H1 (cell line): Measurements from ENCODE around the gene GADD45B. TPM values are rescaled to one million over a fixed set of nuclear protein-coding genes. Genes with fewer than 3 reads are reported as not detected.

Source experiments
- CTCF ChIA-PET: fragments of 300-600 bp; sonication (Branson Sonifier 250); formaldehyde crosslinking; loops from one replicate; lab custom pipeline; 2021; ENCODE audit not compliant: partially characterized antibody; lab: Charles Lee
- POLR2A ChIA-PET: fragments of 300-600 bp; sonication (Branson Sonifier 250); formaldehyde crosslinking; loops from one replicate; lab custom pipeline; 2021; ENCODE audit warnings: inconsistent platforms; ENCODE audit not compliant: partially characterized antibody; lab: Charles Lee
- DNase-seq, 2 experiments: peaks; one replicate each; pipeline versions ENCODE4 v3.0.0 to v3.0.0-alpha.2; 2010 to 2022; ENCODE audit warnings: low spot score in 2 of 2, low read depth in 1 of 2, mixed read lengths in 1 of 2
- FAIRE-seq: peaks from 2 replicates; lab custom pipeline; 2011; peaks lifted over from hg19 to GRCh38; lab: Jason Lieb, UNC
- H2AFZ ChIP-seq: 2 replicates; pipeline ENCODE4 v1.8.1; 2012; ENCODE audit warnings: low read length, inconsistent platforms
- H2AK5ac ChIP-seq: 2 replicates; pipeline ENCODE4 v1.6.1; 2013; ENCODE audit warnings: low read depth, low read length
- H2BK120ac ChIP-seq: replicated peaks from 2 replicates; pipeline ENCODE3; 2013; ENCODE audit warnings: low read depth, low read length, inconsistent platforms
- H2BK12ac ChIP-seq: 2 replicates; pipeline ENCODE4 v1.6.1; 2013; ENCODE audit warnings: low read depth, low read length
- H2BK15ac ChIP-seq: 2 replicates; pipeline ENCODE4 v1.6.1; 2013; ENCODE audit warnings: low read length
- H2BK20ac ChIP-seq: 2 replicates; pipeline ENCODE4 v1.6.1; 2013; ENCODE audit warnings: low read length
- H2BK5ac ChIP-seq: 2 replicates; pipeline ENCODE4 v1.6.1; 2013; ENCODE audit warnings: low read depth, low read length
- H3K14ac ChIP-seq: 2 replicates; pipeline ENCODE4 v1.6.1; 2013; ENCODE audit warnings: inconsistent platforms; ENCODE audit not compliant: insufficient read length
- H3K18ac ChIP-seq: 2 replicates; pipeline ENCODE4 v1.6.1; 2013; ENCODE audit warnings: low read length; ENCODE audit errors: extremely low read depth
- H3K23ac ChIP-seq: 2 replicates; pipeline ENCODE4 v1.6.1; 2013; ENCODE audit warnings: inconsistent platforms; ENCODE audit not compliant: insufficient read length
- H3K23me2 ChIP-seq: 2 replicates; pipeline ENCODE4 v1.6.1; 2013; ENCODE audit warnings: low read depth, low read length
- H3K27ac ChIP-seq: 2 replicates; pipeline ENCODE4 v1.6.1; 2011; ENCODE audit warnings: low read depth, low read length, inconsistent platforms
- H3K27me3 ChIP-seq, 4 experiments: replicated peaks in 1 of 4; 1 replicate in 1 of 4; 2 replicates in 3 of 4; pipeline versions ENCODE4 v1.6.1 to v1.8.1; 2011 to 2013; ENCODE audit warnings: low read length in 3 of 4, mild to moderate bottlenecking in 3 of 4, inconsistent platforms in 2 of 4, mixed read lengths in 2 of 4, moderate library complexity in 1 of 4; ENCODE audit not compliant: control insufficient read depth in 3 of 4, insufficient read depth in 3 of 4; ENCODE audit errors: extremely low read depth in 1 of 4
- H3K36me3 ChIP-seq, 4 experiments: 2 replicates each; pipeline versions ENCODE4 v1.6.1 to v1.8.1; 2011 to 2013; ENCODE audit warnings: mild to moderate bottlenecking in 4 of 4, low read length in 3 of 4, moderate library complexity in 2 of 4, control low read depth in 1 of 4, inconsistent platforms in 1 of 4; ENCODE audit not compliant: insufficient read depth in 4 of 4, control insufficient read depth in 2 of 4
- H3K4ac ChIP-seq: replicated peaks from 2 replicates; pipeline ENCODE3; 2013; ENCODE audit warnings: low read length, low read depth, mixed read lengths, inconsistent platforms; ENCODE audit not compliant: insufficient read length
- H3K4me1 ChIP-seq, 4 experiments: replicated peaks in 1 of 4; 1 replicate in 1 of 4; 2 replicates in 3 of 4; pipeline versions ENCODE4 v1.6.1 to v1.8.1; 2011 to 2013; ENCODE audit warnings: low read length in 3 of 4, inconsistent platforms in 2 of 4, mixed read lengths in 1 of 4; ENCODE audit not compliant: insufficient read depth in 4 of 4, control insufficient read depth in 3 of 4
- H3K4me2 ChIP-seq, 2 experiments: 2 replicates each; pipeline versions ENCODE4 v1.6.1 to v1.8.1; 2011 to 2013; ENCODE audit warnings: low read depth in 2 of 2, low read length in 2 of 2, control low read depth in 1 of 2, inconsistent platforms in 1 of 2, mild to moderate bottlenecking in 1 of 2; ENCODE audit not compliant: insufficient read depth in 1 of 2
- H3K4me3 ChIP-seq, 4 experiments: fragments of 200-600, 300-600 bp in 1 of 4; sonication (generic), shearing (Covaris generic), sonication (Bioruptor Twin) in 1 of 4; 2 replicates each; pipeline versions ENCODE4 v1.5.1 to v1.8.1; 2011 to 2016; ENCODE audit warnings: low read length in 4 of 4, low read depth in 3 of 4, control low read depth in 2 of 4, inconsistent platforms in 2 of 4, mild to moderate bottlenecking in 2 of 4, mixed read lengths in 1 of 4, moderate library complexity in 1 of 4; ENCODE audit not compliant: insufficient read depth in 2 of 4; ENCODE audit errors: extremely low read depth in 1 of 4
- H3K56ac ChIP-seq: replicated peaks from 2 replicates; pipeline ENCODE3; 2013; ENCODE audit warnings: low read depth, mild to moderate bottlenecking, mixed read lengths, low read length, inconsistent platforms; ENCODE audit not compliant: insufficient read length
- H3K79me1 ChIP-seq: 2 replicates; pipeline ENCODE4 v1.6.1; 2013; ENCODE audit warnings: low read depth, low read length, control low read depth
- H3K79me2 ChIP-seq, 2 experiments: 2 replicates each; pipeline versions ENCODE4 v1.6.1 to v1.8.1; 2012 to 2013; ENCODE audit warnings: low read length in 2 of 2, mild to moderate bottlenecking in 2 of 2, inconsistent platforms in 1 of 2; ENCODE audit not compliant: insufficient read depth in 2 of 2, control insufficient read depth in 1 of 2
- H3K9ac ChIP-seq, 4 experiments: replicated peaks in 1 of 4; 1 replicate in 1 of 4; 2 replicates in 3 of 4; pipeline versions ENCODE4 v1.6.1 to v1.8.1; 2011 to 2013; ENCODE audit warnings: low read depth in 3 of 4, low read length in 3 of 4, control low read depth in 2 of 4, mild to moderate bottlenecking in 2 of 4, moderate library complexity in 2 of 4, inconsistent platforms in 1 of 4; ENCODE audit errors: extremely low read depth in 1 of 4
- H3K9me3 ChIP-seq, 2 experiments: 2 replicates each; pipeline versions ENCODE4 v1.6.1 to v1.8.1; 2012 to 2013; ENCODE audit warnings: mild to moderate bottlenecking in 2 of 2, moderate library complexity in 2 of 2, control low read depth in 1 of 2, inconsistent platforms in 1 of 2, low read depth in 1 of 2, low read length in 1 of 2, mixed read lengths in 1 of 2; ENCODE audit not compliant: insufficient read depth in 2 of 2
- H4K20me1 ChIP-seq, 2 experiments: replicated peaks in 1 of 2; 2 replicates each; pipeline versions ENCODE3 to v1.8.1; 2011 to 2013; ENCODE audit warnings: inconsistent platforms in 2 of 2, low read length in 2 of 2, mild to moderate bottlenecking in 1 of 2; ENCODE audit not compliant: insufficient read depth in 2 of 2, control insufficient read depth in 1 of 2
- H4K5ac ChIP-seq: 2 replicates; pipeline ENCODE4 v1.6.1; 2013; ENCODE audit warnings: low read length, low read depth, mixed read lengths, inconsistent platforms; ENCODE audit not compliant: insufficient read length
- H4K8ac ChIP-seq: 2 replicates; pipeline ENCODE4 v1.8.0; 2013; ENCODE audit warnings: mild to moderate bottlenecking, moderate library complexity, low read length, inconsistent platforms; ENCODE audit not compliant: insufficient read depth; ENCODE audit errors: extremely low read depth
- H4K91ac ChIP-seq: replicated peaks from 2 replicates; pipeline ENCODE3; 2013; ENCODE audit warnings: low read length, mixed read lengths, inconsistent platforms; ENCODE audit not compliant: insufficient read length
- ATF3 ChIP-seq: IDR thresholded peaks from 2 replicates; pipeline ENCODE4 v1.6.1; 2011; ENCODE audit warnings: low read depth, mild to moderate bottlenecking, low read length; ENCODE audit not compliant: insufficient read depth
- KDM5A ChIP-seq: fragments of 200-600 bp; IDR thresholded peaks from 2 replicates; pipeline ENCODE4 v1.7.1; 2012; ENCODE audit warnings: mild to moderate bottlenecking, low read length, inconsistent platforms, mixed read lengths
- MAX ChIP-seq: IDR thresholded peaks from 2 replicates; pipeline ENCODE4 v1.6.1; 2012; ENCODE audit warnings: inconsistent platforms
- NRF1 ChIP-seq: IDR thresholded peaks from 2 replicates; pipeline ENCODE4 v1.6.1; 2011; ENCODE audit warnings: mild to moderate bottlenecking, low read depth, low read length, improper control_type of control experiment
- RBBP5 ChIP-seq: IDR thresholded peaks from 2 replicates; pipeline ENCODE4 v1.7.1; 2012; ENCODE audit warnings: low read depth, mild to moderate bottlenecking, inconsistent platforms, low read length, moderate library complexity, borderline replicate concordance
- USF2 ChIP-seq: IDR thresholded peaks from 2 replicates; pipeline ENCODE4 v1.6.1; 2011; ENCODE audit warnings: low read length, improper control_type of control experiment
- WGBS, 2 experiments: shearing (Covaris generic) in 1 of 2; methylation state at CpG; one replicate each; pipeline versions ENCODE4 v1.1.6 to v1.1.7; 2013 to 2015; ENCODE audit warnings: low lambda C conversion rate in 2 of 2, mixed read lengths in 2 of 2, inconsistent platforms in 1 of 2, low coverage in 1 of 2, missing lambda C conversion rate in 1 of 2; ENCODE audit not compliant: insufficient replicate concordance in 2 of 2, insufficient coverage in 1 of 2, insufficient read length in 1 of 2; ENCODE audit errors: extremely low coverage in 1 of 2, missing lambda C conversion rate in 1 of 2; 5-methylcytosine and 5-hydroxymethylcytosine counted together
- polyA plus RNA-seq, 7 experiments: library from polyadenylated mRNA; depleted of rRNA in 3 of 7; stranded (reverse) in 5 of 7; unstranded in 2 of 7; fragments of >200 nt in 5 of 7; fragments of 200-250 nt in 2 of 7; gene quantifications; 1 replicate in 5 of 7; 2 replicates in 1 of 7; 4 replicates in 1 of 7; pipeline versions ENCODE4 v1.2.1 to v1.2.3, GENCODE V29; 2011 to 2013; ENCODE audit warnings: missing spikeins in 2 of 7, mixed read lengths in 2 of 7
- total RNA-seq: library from RNA; stranded (reverse); fragmentation: NEBNext Ultra II Directional; extraction: Animal tissue kit (Norgen Biotek cat#: 25700); gene quantifications from 2 replicates; pipeline ENCODE4 v1.2.1, GENCODE V29; 2021

GADD45B gene
- total and polyA plus RNA-seq, 2 of the 8 experiments (the other 6 are each of a cell fraction or from before 2014, with no cell fraction given), result 7.4 to 11.4 TPM

- H3K4me1 ChIP-seq, result peaks cover 0 to 18% (median 13%) of the 10 kb centered on the region in 4 experiments; a peak in 5 of 7 replicates
- POLR2A ChIA-PET, result interaction anchor here (0.7 to 8.2 kb wide), 25 partner anchors 10 to 377 kb away, joined by 3 to 84 read pairs (median 7); partner anchors contain the start of genes GADD45B, LMNB2 and SGTA
- H2BK120ac ChIP-seq, result peak overlapping the region; percentile 33
- H2BK20ac ChIP-seq, result no peak overlapping the region
- H3K14ac ChIP-seq, result no peak overlapping the region
- peaks cover 13% of the 10 kb centered on the region; the same call in 1 of the 2 replicates for H3K23me2 ChIP-seq
- peak overlapping the region; percentile 99 for H4K8ac ChIP-seq
- peaks cover 0 to 23% (median 12%) of the 10 kb centered on the region in 4 experiments; a peak in 6 of 8 replicates for H3K36me3 ChIP-seq
- H3K27me3 ChIP-seq, result no peaks in the 10 kb centered on the region
- H3K79me2 ChIP-seq, result peaks cover 2 to 16% of the 10 kb centered on the region in 2 experiments; a peak in 3 of 4 replicates
- H3K27ac ChIP-seq, result peak overlapping the region; percentile 99
- peak overlapping the region; percentile 77 to 93 (median 87) for H3K4me3 ChIP-seq
- peak overlapping the region; percentile 98 for H2AK5ac ChIP-seq
- CTCF ChIA-PET, result interaction anchor here (0.8 to 0.9 kb wide), 3 partner anchors 11 to 153 kb away, joined by 3 to 4 read pairs (median 3); no protein-coding TSS in a partner anchor
- 4% methylated on average over 55 of the region's 66 CpGs; no CpG with 5 or more reads in 1 of the 2 experiments for WGBS, 2 experiments
- no peak overlapping the region for H3K23ac ChIP-seq
- peaks cover 10 to 17% of the 10 kb centered on the region in 2 experiments for H4K20me1 ChIP-seq
- peak overlapping the region; percentile 97 for H3K18ac ChIP-seq
- H4K91ac ChIP-seq, result peak overlapping the region; percentile 98
- no peak overlapping the region for H2BK15ac ChIP-seq
- H3K9ac ChIP-seq, result peak overlapping the region; percentile 86 to 99 (median 92)
- DNase-seq (peak in 1 of 2 experiments; percentile 79), FAIRE-seq (no peak)
- H2BK5ac ChIP-seq, result peak overlapping the region; percentile 100
- H3K56ac ChIP-seq, result peak overlapping the region; percentile 97
- no peak overlapping the region for H2AFZ ChIP-seq
- peak overlapping the region; percentile 87 for H2BK12ac ChIP-seq
- H3K4me2 ChIP-seq, result peak overlapping the region; percentile 84 to 94
- H3K79me1 ChIP-seq, result peaks cover 13% of the 10 kb centered on the region
- peak overlapping the region; percentile 96 for H4K5ac ChIP-seq
- H3K4ac ChIP-seq, result peak overlapping the region; percentile 99
- no peaks in the 10 kb centered on the region for H3K9me3 ChIP-seq
- TF ChIP-seq NRF1 (no peak), RBBP5 (no peak), KDM5A (no peak), ATF3 (no peak), USF2 (peak; percentile 41; the same call in 1 of the 2 replicates), MAX (peak; percentile 86)
Observed at GRCh38 chr19:2426611-2427428, 49.1 kb upstream of the GADD45B start.
